Pons (tissue), 1 donor: ENCODE results near the gene NEUROG1.
"Not testable (repeated sequence)": the region's sequence is repeated elsewhere in the genome, so short reads cannot be mapped to it uniquely, and the experiment has no call there.

Experiments used
- DNase-seq: peaks from one replicate; pipeline ENCODE4 v3.0.0-alpha.2; 2016; ENCODE audit warnings: low spot score

Gene NEUROG1

DNA sequence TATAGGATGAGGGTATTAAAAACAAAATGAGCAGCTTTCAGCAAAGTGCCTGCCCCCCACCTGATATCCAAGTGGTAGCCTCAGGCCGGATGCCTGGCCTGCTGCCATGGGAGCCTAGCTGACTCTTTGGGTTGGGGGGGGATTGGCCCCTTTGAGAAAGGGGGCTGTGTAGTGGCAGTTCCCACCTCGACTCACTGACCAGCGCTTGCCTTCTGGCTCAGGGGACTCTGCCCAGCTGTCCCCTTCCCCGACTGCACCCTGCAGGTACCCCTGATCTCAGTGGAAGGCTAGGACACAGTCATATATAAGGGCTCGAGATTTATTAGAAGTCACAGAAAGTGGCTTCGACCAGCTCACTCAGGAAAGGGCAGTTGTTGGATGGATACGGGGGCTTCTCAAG is 1.5 kb upstream of the NEUROG1 start:
- no peak for DNase-seq

DNA sequence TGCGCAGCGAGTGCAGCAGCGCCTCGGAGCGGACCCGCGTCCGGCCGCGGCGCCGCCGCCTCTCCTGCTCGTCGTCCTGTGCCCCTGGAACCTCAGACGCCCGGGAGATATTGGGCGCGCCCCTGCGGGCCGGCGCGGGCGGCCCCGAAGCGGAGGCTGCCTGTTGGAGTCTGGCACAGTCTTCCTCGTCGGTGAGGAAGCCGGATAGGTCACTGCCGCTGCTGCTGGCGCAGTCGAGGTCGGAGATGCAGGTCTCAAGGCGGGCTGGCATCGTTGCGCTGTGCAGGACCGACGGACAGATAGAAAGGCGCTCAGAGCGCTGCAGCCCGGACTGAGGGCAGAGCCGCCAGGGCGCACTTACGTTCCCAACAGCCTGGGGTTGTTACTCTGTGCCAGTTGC is 344 bp downstream of the NEUROG1 start:
- DNase-seq = no peak

DNA sequence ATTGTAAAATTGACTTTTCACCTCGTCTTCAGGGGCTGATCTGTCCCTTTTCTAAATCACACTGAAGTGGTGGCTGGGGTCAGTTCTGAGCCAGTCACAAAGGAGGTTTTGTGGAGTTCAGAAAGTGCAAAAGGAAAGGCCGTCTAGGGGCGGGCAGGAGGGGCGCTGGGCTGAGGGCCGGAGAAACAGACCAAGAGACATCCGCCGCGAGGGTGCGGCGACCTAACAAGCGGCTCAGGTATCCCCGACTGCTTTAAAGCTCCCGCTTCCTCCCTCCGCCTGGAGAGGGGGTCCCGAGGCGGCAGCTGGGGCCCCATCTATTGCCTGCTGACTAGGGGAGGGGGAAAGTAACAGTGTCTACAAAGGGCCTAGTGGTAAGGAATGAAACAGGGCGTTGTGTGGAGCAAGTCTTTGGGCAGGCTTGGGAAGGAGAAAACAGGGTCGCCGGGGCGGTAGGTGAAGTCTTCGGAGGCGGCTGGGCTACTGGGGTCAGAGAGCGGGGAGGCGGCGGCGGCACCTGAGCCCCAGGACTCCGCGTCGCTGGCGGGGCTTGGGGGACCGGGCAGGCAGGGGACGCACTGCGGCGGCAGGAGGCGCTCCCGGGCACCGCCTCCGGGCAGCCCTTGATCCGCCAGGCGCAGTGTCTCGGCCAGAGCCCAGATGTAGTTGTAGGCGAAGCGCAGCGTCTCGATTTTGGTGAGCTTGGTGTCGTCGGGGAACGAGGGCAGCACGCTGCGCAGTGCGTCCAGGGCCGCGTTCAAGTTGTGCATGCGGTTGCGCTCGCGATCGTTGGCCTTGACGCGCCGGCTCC is 950 bp downstream of the NEUROG1 start:
- DNase-seq = no peak

DNA sequence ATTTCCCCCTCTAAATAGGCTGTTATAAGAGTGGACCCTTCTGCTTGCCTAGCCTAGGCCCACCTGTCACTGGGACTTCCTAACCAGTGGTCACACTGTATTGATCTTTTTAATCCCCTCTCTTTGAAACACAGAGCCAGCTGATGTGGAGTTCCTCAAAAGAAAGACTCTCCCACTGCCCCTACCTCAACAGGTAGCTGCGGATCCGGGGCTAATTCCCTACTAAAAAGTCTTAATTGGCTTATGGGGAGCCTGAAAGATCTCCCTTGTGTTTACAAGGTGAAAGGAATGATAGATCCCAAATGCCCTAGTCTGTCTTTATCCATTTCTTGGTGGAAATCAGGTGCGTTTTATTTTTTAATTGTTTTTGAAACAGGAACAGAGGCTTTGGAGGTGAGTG is 2.0 kb downstream of the NEUROG1 start:
- no peak for DNase-seq

DNA sequence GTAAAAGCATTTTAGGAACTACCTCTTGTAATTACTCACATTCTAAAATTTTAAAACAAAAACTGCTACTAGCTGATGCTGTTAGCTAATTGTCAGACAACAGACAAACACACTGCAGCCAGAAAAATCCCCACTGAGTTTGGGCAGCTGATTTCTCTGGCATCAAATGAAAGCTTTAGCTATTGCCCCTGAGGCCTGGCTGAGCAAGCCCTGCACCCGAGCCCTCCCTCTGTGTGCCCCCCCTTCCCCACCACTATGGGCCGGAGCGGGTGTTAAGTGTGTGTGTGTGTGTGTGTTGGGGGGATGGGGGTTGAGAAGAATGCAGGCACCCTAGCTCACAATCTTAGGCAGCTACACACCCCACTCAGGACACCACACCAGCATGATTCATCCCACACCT is 2.4 kb downstream of the NEUROG1 start:
- no peak for DNase-seq

DNA sequence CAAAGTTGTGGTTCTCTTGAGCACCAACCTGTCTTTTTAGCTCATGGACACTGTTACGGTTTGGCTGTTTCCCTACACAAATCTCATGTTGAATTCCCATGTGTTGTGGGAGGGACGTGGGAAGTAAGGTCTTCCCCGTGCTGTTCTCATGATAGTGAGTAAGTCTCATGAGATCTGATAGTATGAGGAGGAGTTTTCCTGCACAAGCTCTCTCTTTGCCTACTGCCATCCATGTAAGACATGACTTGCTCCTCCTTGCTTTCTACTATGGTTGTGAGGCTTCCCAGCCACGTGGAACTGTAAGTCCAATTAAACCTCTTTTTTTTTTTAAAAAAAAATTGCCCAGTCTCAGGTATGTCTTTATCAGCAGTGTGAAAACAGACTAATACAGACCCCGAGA is 6.2 kb downstream of the NEUROG1 start:
- not testable (repeated sequence) for DNase-seq

DNA sequence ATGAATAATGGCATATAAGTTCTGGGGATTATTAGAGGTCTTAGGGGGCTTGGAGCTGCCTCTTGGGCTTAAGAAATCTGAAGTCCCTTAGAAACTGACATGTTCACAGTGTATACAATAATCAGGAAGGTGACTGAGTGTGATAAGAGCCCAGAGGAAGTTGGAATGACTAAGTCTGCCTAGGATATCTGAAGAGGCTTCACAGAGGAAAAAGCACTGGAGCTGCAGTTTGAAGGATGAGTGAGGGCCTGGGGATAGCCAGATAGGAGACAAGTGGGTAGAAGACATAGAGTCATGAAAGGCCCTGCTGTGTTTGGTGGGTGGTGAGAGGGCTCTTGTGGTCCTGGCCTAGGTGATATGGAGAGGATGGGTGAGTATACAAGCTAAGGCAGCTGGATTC is 8.8 kb downstream of the NEUROG1 start:
- no peak for DNase-seq

DNA sequence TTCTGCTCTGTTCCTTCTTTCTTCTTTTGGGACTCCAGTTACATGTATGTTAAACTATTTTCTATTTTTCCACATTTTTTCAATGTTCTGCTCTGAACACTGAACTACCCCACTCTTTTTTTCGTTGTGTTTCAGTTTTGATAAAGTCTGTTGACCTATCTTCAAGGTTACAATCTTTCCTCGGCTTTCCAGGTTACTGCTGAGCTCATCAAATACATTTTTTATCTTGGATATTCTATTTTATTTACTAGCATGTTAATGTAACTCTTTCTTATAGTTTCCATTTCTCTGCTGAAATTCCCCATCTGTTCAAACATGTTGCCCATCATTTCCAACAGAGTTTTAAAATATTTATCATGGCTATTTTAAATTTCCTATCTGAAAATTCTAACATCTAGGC is 13.8 kb downstream of the NEUROG1 start:
- no peak for DNase-seq

DNA sequence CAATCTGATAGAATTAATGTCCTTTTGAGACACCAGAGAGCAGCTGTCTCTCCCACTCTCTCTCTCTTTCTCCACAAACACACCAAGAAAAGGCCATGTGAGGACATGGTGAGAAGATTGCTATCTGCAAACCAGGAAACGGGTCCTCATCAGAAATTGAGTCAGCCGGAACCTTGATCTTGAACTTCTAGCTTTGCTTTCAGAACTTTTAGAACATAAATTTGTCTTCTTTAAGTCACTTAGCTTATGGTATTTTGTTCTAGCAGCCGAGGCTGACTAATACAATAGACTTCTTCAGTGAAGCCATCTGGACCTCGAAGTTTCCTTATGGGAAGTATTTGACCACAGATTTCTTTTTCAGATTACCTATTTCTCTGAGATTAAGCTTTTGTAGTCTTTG is 18.1 kb downstream of the NEUROG1 start:
- DNase-seq = no peak

DNA sequence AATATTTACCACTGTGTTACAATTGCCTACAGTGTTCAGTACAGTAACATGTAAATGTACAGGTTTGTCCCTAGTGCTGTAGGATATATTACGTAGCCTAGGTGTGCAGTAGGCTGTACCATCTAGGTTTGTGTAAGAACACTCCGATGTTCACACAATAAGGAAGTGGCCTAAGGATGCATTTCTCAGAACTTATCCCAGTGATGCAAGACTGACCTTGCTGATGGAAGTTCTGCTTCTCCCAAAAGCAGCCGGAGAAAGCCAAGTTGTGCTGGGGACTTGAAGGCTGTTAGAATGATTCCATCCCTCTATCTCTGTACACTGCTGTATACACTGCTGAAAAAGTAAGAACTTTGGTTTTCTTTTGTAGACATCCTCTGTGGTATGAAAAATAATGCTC is 21.6 kb downstream of the NEUROG1 start:
- no peak for DNase-seq

DNA sequence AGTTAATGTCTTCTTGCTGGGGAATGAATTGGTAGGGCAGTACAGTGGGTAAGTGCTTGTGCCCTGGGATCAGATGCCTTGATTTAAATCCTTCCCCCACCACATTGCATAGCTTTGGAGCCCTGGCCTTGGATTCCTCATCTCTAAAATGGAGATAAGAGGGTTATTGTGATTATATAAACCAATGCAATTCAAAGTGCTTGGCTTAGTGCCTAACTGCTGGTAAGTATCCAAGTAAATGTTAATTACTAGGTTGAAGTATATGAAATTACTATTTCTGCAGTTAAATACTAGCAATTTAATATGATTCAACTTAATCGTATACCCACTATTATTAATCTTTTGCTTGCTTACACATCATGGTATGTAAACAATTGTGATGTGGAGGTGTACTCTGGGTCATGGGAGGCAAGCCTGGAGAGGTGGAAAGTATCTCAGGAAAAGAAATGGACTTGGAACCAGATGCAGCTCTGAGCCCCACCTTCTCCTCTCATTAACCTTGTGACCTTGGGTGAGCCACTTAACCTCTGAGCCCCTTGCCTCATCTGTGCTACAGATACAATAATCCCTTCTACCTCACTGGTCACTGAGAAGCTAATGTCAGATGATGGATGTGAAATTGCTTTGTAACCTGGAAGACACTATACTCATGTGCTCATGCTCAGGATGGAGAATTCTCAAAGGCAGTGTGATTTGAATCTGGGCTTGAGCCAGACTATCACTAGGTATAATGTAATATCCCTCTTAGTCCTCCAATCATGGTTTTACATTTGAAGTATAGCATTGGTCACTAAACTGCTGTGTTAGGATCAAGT is 23.8 kb downstream of the NEUROG1 start:
- DNase-seq = no peak

DNA sequence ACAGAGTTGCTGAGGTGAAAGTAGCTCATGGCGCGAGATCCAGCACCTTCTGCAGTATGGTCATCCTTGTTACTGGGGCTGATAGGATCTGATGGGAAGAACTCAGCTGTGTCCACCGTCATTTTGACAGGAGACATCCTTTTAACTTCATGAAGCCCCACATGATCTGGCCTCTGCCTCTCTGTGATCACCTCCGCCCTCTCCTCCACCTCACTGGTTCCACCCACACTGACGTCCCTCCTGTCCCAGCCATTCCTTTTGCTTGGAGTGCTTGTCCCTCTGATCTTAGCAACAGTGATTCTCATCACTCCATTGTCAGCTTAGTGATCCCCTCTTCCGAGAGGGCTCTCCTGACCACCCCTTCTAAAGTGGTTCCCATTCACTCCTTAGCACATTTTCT is 25.8 kb downstream of the NEUROG1 start:
- DNase-seq = no peak

DNA sequence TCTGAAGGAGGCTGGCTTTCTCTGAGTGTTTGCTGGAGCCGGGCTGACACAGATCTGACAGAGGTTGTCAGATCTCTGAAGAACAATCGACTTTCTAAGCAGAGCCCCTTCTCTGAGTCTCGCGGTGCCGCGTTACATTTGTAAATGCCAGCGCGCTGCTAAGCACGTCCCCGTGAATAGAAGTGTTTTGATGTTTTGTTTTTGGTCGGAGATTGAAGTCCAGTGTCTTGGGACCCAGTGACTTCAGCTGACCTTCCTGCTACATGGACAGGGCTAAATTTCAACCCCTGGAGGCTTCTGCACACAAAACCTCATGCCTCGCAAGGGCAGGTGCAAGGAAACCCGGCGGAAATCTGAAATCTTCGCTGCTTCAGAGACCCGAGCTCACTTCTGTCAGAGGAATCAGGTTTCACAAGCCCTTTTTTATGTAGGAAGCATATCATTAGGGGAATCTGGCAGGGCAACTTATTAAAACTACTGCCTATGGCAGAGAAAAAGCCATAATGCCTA is 27.2 kb downstream of the NEUROG1 start:
- DNase-seq = no peak

DNA sequence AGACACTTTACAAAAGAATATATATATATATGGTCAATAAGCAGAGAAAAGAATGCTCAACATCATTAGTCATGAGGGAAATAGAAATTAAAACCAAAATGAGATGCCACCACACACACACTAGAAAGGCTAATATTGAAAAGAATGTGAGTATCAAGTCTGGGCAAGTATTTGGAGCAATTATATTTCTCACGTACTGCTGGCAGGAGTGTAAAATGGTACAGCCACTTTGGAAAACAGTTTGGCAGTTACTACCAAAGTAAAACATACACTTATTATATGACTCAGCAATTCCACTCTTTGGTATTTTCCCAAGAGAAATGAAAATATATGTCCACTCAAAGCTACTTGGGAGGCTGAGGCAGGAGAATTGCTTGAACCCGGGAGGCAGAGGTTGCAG is 29.8 kb downstream of the NEUROG1 start:
- DNase-seq = no peak

DNA sequence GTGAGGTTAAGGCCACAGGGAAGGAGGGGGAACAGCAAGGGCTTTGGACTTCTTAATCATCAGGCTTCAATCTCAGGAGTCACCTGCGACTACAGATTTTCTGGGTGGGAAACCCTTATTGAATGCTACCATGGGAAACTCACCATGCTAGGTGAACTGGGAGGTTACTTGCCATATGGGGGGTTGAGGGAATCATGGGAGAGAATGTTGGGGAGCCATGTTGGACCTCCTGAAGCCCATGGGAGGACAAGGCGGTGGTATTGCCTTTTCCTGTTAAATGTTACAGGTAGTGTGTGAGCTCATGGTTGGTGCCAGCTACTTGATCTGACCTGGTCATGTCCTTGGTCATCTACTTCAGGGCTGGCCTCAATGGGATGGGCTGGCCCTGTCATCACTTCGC is 31.4 kb downstream of the NEUROG1 start:
- no peak for DNase-seq

DNA sequence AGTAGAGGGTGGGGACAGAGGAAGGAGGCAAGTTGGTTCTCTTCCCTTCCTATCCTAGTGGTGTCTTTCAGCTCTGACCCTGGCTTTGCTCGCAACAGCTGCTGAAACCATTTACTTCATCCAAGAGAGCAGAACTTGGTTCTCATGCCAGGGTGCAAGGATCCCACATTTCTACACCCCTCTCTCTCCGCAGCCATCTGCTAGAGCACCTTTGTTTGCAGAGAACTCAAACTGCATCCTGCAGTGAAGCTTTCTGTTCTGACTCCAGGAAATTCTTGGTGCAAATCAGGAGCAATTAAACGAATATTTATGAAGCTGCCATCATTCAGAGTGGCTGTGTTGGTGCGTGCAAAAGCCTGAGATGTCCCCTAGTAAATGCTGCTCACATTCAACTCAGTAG is 31.9 kb downstream of the NEUROG1 start:
- no peak for DNase-seq

DNA sequence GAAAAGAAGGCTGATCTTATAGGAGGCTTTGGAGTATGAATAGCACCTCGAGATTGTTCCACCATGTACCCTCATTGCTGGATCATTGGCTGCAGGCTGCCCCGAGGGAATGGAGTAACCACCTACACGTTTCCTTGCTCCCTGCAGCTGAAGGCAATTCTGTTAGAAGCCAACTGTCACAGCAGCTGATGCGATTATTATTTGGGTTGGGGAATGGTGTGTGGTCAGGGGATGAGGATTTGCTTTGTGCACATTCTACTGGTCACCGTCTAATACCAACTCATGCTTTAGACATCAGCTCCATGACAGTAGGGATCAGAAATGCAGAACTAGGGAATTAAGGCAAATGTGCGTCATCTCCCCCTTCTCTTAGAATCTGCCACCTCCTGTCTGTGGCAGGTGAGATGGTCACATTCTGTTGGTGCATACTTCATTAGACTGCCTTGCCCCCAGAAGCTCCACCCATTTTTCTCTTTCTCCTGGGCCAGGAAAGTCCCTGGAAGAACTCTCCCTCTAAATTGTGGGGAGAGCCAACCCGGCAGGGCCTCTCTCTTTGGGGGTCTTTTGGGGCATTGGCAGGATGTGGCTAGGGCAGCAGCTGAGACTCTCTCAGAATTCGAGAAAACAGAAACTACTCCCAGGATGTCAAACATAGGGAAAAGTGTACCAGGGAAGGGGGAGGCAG is 32.8 kb downstream of the NEUROG1 start:
- DNase-seq = no peak

DNA sequence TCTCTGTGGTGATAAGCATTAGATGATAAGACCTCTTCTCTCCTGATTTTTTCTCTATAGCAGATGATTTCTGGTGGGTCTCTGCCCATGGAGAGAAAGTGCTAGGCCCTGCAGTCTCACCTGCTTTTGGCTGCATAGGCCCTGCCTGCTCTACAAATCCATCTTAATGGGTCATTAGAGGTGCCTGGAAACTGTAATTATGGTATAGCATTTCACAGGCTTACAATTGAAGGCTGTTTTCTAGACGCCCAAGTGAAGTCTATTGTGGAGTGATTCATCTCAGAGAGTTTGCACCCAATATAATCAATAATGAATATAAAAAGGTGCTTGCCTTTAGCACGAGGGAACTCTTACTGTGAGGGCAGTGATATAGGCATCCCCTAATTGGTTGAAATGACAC is 33.8 kb downstream of the NEUROG1 start:
- DNase-seq = no peak

DNA sequence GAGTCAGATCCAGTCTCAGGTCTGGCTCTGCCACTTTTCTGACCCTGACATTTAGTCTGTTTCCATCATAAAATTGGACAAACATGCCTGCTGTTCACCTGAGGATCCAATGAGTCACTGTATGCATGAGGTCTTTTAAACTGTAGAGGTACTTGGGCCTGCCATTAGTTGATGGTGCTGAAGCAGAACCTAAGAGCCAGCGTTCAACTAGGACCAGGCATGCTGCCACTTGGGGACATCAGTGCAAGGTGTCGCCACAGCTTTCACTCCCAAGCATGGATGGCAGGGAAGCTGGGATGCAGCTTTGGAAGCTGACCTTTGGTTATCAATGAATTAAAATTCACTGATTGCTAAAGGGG is 37.1 kb downstream of the NEUROG1 start:
- no peak for DNase-seq

DNA sequence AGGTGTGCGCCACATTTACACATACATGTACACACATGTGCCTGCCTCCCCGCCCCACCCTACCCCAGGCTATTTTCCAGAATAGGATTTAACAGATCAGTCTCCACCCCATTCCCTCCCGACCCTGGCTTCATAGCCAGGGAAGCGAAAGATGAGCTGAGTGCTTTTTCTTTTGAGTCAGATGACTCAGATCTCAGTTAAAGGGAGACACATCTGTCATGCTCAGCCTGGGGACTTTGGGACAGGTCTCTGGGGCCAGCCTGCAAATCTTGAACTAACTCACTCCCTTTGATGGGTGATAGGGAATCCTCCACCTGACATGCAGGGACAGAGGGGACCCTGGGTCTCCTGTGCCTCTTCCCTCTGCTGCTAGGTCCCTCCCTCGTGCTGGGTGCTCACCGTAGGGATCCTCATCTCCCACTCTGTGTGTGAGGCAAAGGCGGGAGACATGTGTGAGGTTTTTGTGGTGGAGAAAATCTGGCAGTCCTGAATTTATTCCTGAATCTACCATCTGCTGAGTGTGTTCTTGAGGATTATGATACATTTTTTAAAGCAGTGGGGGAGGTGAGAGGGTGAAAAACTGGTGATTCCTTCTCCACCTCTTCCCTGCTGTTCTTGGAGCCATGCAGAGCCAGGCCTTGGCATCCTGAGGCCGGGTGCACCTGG is 37.7 kb downstream of the NEUROG1 start:
- no peak for DNase-seq

DNA sequence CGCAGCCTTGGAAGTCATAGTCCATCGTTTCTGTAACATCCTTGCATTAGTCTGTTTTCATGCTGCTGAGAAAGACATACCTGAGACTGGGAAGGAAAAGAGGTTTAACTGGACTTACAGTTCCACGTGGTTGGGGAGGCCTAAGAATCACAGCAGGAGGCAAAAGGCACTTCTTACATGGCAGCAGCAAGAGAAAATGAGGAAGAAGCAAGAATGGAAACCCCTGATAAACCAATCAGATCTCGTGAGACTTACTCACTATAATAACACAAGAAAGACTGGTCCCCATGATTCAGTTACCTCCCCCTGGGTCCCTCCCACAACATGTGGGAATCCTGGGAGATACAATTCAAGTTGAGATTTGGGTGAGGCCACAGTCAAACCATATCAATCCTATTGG is 40.2 kb downstream of the NEUROG1 start:
- DNase-seq = not testable (repeated sequence)

DNA sequence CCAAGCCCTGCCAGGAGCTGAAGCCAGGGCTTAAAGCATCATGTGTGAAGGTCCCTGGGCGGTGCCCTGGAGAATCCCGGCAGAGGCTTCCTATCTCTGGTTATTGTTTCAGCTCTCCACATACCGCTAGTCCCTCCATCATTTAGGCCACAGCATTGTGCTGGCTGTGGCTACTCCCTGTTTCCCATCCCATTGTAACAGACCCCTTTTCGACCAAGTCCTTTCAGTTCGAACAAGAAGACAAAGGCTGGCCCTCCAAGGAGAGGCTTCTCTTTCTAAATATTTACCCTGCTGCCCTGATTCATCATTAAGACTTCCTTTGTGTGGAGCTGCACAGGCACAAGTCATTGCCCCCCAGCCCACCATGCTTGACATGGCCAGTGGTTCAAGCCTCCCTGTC is 41.6 kb downstream of the NEUROG1 start:
- no peak for DNase-seq
